Liver (tissue), 9 donors: ENCODE data around the gene SATB1. TPM values are rescaled to one million over a fixed set of nuclear protein-coding genes. Genes with fewer than 3 reads are reported as not detected.

Source experiments
- DNase-seq: peaks from one replicate; pipeline ENCODE4 v3.0.0-alpha.2; 2017; ENCODE audit warnings: low spot score
- H3K27ac ChIP-seq, 2 donors: one replicate each; pipeline ENCODE4 v1.7.0; 2013; ENCODE audit warnings: inconsistent platforms in 2 of 2, low read length in 2 of 2, control low read depth in 1 of 2, low read depth in 1 of 2, mild to moderate bottlenecking in 1 of 2
- H3K27me3 ChIP-seq, 4 donors: one replicate each; pipeline versions ENCODE4 v1.6.1 to v1.7.0; 2013; ENCODE audit warnings: low read length in 3 of 4, inconsistent platforms in 1 of 4, mild to moderate bottlenecking in 1 of 4, moderate library complexity in 1 of 4; ENCODE audit not compliant: control insufficient read depth in 4 of 4, insufficient read depth in 4 of 4
- H3K36me3 ChIP-seq, 4 donors: one replicate each; pipeline versions ENCODE4 v1.6.1 to v1.7.0; 2013; ENCODE audit warnings: low read length in 3 of 4, mild to moderate bottlenecking in 3 of 4, low read depth in 1 of 4, moderate library complexity in 1 of 4; ENCODE audit not compliant: control insufficient read depth in 4 of 4, insufficient read depth in 3 of 4
- H3K4me1 ChIP-seq, 4 donors: one replicate each; pipeline versions ENCODE4 v1.6.1 to v1.7.0; 2013; ENCODE audit warnings: low read length in 3 of 4, mild to moderate bottlenecking in 3 of 4, moderate library complexity in 1 of 4; ENCODE audit not compliant: control insufficient read depth in 4 of 4, insufficient read depth in 4 of 4
- H3K4me3 ChIP-seq, 3 donors: one replicate each; pipeline versions ENCODE4 v1.6.1 to v1.7.0; 2013; ENCODE audit warnings: low read length in 3 of 3, control low read depth in 1 of 3, low read depth in 1 of 3, mild to moderate bottlenecking in 1 of 3
- H3K9ac ChIP-seq, 2 donors: one replicate each; pipeline ENCODE4 v1.7.0; 2013; ENCODE audit warnings: low read length in 2 of 2, mild to moderate bottlenecking in 2 of 2, moderate library complexity in 2 of 2, control low read depth in 1 of 2, low read depth in 1 of 2
- H3K9me3 ChIP-seq, 4 donors: one replicate each; pipeline versions ENCODE4 v1.6.1 to v1.7.0; 2013; ENCODE audit warnings: low read length in 3 of 4; ENCODE audit not compliant: control insufficient read depth in 4 of 4
- EGR1 ChIP-seq, 2 donors: IDR thresholded peaks; 2 replicates each; pipeline ENCODE4 v1.6.1; 2016 to 2018; ENCODE audit warnings: antibody characterized with exemption in 2 of 2, low read depth in 2 of 2
- FOXA1 ChIP-seq: IDR thresholded peaks from 2 replicates; pipeline ENCODE4 v1.6.1; 2016; ENCODE audit warnings: antibody characterized with exemption
- FOXA2 ChIP-seq: IDR thresholded peaks from 2 replicates; pipeline ENCODE4 v1.6.1; 2016; ENCODE audit warnings: antibody characterized with exemption
- GABPA ChIP-seq, 2 donors: IDR thresholded peaks in 1 of 2; conservative IDR thresholded peaks in 1 of 2; 2 replicates each; pipeline ENCODE4 v1.6.1; 2016; ENCODE audit warnings: antibody characterized with exemption in 2 of 2, mild to moderate bottlenecking in 1 of 2, moderate library complexity in 1 of 2
- HNF4A ChIP-seq, 2 donors: conservative IDR thresholded peaks; 2 replicates each; pipeline ENCODE4 v1.6.1; 2016; ENCODE audit warnings: antibody characterized with exemption in 2 of 2, mild to moderate bottlenecking in 2 of 2
- HNF4G ChIP-seq: IDR thresholded peaks from 2 replicates; pipeline ENCODE4 v1.6.1; 2016; ENCODE audit warnings: antibody characterized with exemption
- JUND ChIP-seq, 2 donors: IDR thresholded peaks; 2 replicates each; pipeline ENCODE4 v1.6.1; 2016; ENCODE audit warnings: antibody characterized with exemption in 2 of 2
- NR2F2 ChIP-seq: IDR thresholded peaks from 2 replicates; pipeline ENCODE4 v1.6.1; 2016; ENCODE audit warnings: antibody characterized with exemption
- RAD21 ChIP-seq, 2 donors: IDR thresholded peaks; 2 replicates each; pipeline ENCODE4 v1.6.1; 2016; ENCODE audit warnings: antibody characterized with exemption in 2 of 2, mild to moderate bottlenecking in 2 of 2
- SP1 ChIP-seq: IDR thresholded peaks from 2 replicates; pipeline ENCODE4 v1.6.1; 2018; ENCODE audit warnings: antibody characterized with exemption, mild to moderate bottlenecking
- YY1 ChIP-seq: IDR thresholded peaks from 2 replicates; pipeline ENCODE4 v1.6.1; 2016; ENCODE audit warnings: antibody characterized with exemption, mild to moderate bottlenecking
- WGBS: extraction: QIAGEN DNeasy Blood & Tissue Kit; methylation state at CpG from one replicate; pipeline ENCODE4 v1.1.7; 2013; 5-methylcytosine and 5-hydroxymethylcytosine counted together
- polyA plus RNA-seq, 2 donors: library from polyadenylated mRNA; stranded (reverse) in 1 of 2; unstranded in 1 of 2; fragments of 200-250 nt in 1 of 2; fragments of >200 nt in 1 of 2; fragmentation: Nextera tagmentation in 1 of 2; extraction: Ambion mirVana in 1 of 2; gene quantifications; one replicate each; pipeline versions ENCODE4 v1.2.1 to v1.2.3, GENCODE V29; 2013 to 2015
- total RNA-seq, 2 donors: library from RNA; depleted of rRNA; stranded (reverse); fragments of >200 nt; gene quantifications; one replicate each; pipeline ENCODE4 v1.2.3, GENCODE V29; 2014
- TF ChIP-seq, protein P1 (sequence below): IDR thresholded peaks from 2 replicates; pipeline ENCODE4 v1.6.1; 2016; ENCODE audit warnings: antibody characterized with exemption
- TF ChIP-seq, protein P2 (sequence below): IDR thresholded peaks from 2 replicates; pipeline ENCODE4 v1.6.1; 2016; ENCODE audit warnings: antibody characterized with exemption
- TF ChIP-seq, protein P3 (sequence below): IDR thresholded peaks from 2 replicates; pipeline ENCODE4 v1.6.1; 2016; ENCODE audit warnings: antibody characterized with exemption, mild to moderate bottlenecking
- TF ChIP-seq, protein P4 (sequence below): fragments of 150-350 bp; IDR thresholded peaks from 2 replicates; pipeline ENCODE4 v1.5.1; 2017; ENCODE audit warnings: improper control_type of control experiment, low read depth, low read length; ENCODE audit not compliant: missing input control
- TF ChIP-seq, protein P5 (sequence below): IDR thresholded peaks from 2 replicates; pipeline ENCODE4 v1.6.1; 2016; ENCODE audit warnings: antibody characterized with exemption
- donor health status: healthy.
- donor health status: healthy.
- donor health status: healthy.
- donor health status: healthy.
- donor health status: healthy.

The SATB1 gene
- total and polyA plus RNA-seq, 4 donors, result 4.3 to 23.7 (median 10.5) TPM

DNA sequence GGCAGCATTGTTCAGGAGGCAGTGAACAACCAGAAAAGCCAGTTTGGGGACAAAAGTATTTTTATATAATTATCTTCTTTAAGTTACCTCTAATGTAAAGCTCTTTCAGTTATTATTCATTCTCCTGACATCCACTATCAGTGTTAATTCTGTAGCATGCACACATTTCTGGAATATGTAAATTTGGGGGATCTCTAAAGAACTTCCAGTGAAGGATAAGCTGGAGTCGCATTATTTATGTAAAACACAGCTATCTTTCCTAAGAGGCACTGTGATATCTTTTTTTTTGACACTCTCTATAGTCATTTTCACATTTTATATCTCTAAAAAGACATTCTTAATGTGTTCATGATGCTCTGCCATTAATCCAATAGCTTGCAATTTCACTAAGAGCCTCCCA lies 26.7 kb downstream of the SATB1 start:
- H3K4me3 ChIP-seq, result no peak overlapping the region
- H3K27me3 ChIP-seq, result no peaks in the 10 kb centered on the region
- H3K36me3 ChIP-seq, result peaks cover 1 to 18% (median 7%) of the 10 kb centered on the region in 4 donors
- H3K4me1 ChIP-seq, result peaks cover 0 to 15% (median 6%) of the 10 kb centered on the region in 4 donors
- no peak overlapping the region for H3K9ac ChIP-seq
- TF ChIP-seq SP1 (no peak), NR2F2 (no peak), EGR1 (IDR thresholded peaks at IDR 0.05; ENCODE audit: low read depth in 2 of 2) (no peak), RAD21 (IDR thresholded peaks at IDR 0.05) (no peak), JUND (IDR thresholded peaks at IDR 0.05) (no peak), HNF4A (conservative IDR thresholded peaks at IDR 0.05) (no peak), HNF4G (no peak), GABPA (IDR thresholded peaks at IDR 0.05 in 1 of 2, conservative IDR thresholded peaks at IDR 0.05 in 1 of 2) (no peak), FOXA2 (no peak), YY1 (no peak), FOXA1 (no peak)
- TF ChIP-seq, protein P1, sequence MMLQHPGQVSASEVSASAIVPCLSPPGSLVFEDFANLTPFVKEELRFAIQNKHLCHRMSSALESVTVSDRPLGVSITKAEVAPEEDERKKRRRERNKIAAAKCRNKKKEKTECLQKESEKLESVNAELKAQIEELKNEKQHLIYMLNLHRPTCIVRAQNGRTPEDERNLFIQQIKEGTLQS, result no peak
- TF ChIP-seq, protein P2, sequence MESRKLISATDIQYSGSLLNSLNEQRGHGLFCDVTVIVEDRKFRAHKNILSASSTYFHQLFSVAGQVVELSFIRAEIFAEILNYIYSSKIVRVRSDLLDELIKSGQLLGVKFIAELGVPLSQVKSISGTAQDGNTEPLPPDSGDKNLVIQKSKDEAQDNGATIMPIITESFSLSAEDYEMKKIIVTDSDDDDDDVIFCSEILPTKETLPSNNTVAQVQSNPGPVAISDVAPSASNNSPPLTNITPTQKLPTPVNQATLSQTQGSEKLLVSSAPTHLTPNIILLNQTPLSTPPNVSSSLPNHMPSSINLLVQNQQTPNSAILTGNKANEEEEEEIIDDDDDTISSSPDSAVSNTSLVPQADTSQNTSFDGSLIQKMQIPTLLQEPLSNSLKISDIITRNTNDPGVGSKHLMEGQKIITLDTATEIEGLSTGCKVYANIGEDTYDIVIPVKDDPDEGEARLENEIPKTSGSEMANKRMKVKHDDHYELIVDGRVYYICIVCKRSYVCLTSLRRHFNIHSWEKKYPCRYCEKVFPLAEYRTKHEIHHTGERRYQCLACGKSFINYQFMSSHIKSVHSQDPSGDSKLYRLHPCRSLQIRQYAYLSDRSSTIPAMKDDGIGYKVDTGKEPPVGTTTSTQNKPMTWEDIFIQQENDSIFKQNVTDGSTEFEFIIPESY, result no peak
- TF ChIP-seq, protein P3, sequence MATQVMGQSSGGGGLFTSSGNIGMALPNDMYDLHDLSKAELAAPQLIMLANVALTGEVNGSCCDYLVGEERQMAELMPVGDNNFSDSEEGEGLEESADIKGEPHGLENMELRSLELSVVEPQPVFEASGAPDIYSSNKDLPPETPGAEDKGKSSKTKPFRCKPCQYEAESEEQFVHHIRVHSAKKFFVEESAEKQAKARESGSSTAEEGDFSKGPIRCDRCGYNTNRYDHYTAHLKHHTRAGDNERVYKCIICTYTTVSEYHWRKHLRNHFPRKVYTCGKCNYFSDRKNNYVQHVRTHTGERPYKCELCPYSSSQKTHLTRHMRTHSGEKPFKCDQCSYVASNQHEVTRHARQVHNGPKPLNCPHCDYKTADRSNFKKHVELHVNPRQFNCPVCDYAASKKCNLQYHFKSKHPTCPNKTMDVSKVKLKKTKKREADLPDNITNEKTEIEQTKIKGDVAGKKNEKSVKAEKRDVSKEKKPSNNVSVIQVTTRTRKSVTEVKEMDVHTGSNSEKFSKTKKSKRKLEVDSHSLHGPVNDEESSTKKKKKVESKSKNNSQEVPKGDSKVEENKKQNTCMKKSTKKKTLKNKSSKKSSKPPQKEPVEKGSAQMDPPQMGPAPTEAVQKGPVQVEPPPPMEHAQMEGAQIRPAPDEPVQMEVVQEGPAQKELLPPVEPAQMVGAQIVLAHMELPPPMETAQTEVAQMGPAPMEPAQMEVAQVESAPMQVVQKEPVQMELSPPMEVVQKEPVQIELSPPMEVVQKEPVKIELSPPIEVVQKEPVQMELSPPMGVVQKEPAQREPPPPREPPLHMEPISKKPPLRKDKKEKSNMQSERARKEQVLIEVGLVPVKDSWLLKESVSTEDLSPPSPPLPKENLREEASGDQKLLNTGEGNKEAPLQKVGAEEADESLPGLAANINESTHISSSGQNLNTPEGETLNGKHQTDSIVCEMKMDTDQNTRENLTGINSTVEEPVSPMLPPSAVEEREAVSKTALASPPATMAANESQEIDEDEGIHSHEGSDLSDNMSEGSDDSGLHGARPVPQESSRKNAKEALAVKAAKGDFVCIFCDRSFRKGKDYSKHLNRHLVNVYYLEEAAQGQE, result no peak
- TF ChIP-seq, protein P4, sequence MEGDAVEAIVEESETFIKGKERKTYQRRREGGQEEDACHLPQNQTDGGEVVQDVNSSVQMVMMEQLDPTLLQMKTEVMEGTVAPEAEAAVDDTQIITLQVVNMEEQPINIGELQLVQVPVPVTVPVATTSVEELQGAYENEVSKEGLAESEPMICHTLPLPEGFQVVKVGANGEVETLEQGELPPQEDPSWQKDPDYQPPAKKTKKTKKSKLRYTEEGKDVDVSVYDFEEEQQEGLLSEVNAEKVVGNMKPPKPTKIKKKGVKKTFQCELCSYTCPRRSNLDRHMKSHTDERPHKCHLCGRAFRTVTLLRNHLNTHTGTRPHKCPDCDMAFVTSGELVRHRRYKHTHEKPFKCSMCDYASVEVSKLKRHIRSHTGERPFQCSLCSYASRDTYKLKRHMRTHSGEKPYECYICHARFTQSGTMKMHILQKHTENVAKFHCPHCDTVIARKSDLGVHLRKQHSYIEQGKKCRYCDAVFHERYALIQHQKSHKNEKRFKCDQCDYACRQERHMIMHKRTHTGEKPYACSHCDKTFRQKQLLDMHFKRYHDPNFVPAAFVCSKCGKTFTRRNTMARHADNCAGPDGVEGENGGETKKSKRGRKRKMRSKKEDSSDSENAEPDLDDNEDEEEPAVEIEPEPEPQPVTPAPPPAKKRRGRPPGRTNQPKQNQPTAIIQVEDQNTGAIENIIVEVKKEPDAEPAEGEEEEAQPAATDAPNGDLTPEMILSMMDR, result no peak
- TF ChIP-seq, protein P5, sequence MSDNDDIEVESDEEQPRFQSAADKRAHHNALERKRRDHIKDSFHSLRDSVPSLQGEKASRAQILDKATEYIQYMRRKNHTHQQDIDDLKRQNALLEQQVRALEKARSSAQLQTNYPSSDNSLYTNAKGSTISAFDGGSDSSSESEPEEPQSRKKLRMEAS, result no peak
- H3K9me3 ChIP-seq, result no peaks in the 10 kb centered on the region
- 99% methylated on average over 1 of the region's 1 CpG for WGBS
- DNase-seq, result no peak
- H3K27ac ChIP-seq, result no peak overlapping the region

DNA sequence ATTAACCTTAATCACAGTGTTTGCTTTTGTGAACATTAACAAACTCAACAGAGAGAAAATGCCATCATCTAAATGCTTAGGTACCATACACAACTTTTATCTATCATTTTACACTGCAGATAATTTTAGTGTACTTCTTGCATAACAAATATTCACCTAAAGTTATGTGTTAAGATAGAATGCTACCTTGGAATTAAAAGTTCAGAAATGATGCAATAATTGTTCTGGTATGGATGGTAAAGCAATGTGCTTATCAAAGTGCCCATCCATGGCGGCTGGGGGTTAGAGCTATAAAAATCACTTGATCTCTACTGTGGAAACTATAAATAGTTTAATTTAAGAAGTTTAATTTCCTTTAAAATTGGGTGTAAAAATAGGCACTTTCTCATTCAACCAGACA lies 28.7 kb downstream of the SATB1 start:
- Histone ChIP-seq H3K4me3 (no peak overlapping the region), H3K4me1 (peaks cover 0 to 11% (median 6%) of the 10 kb centered on the region in 4 donors), H3K9me3 (no peaks in the 10 kb centered on the region), H3K27me3 (no peaks in the 10 kb centered on the region), H3K27ac (no peak overlapping the region), H3K9ac (no peak overlapping the region), H3K36me3 (peaks cover 1 to 18% (median 7%) of the 10 kb centered on the region in 4 donors)
- WGBS, result 0% methylated on average over 1 of the region's 1 CpG
- DNase-seq, result no peak
- TF ChIP-seq SP1 (no peak), NR2F2 (no peak), JUND (IDR thresholded peaks at IDR 0.05) (no peak), EGR1 (IDR thresholded peaks at IDR 0.05; ENCODE audit: low read depth in 2 of 2) (no peak), FOXA2 (no peak), RAD21 (IDR thresholded peaks at IDR 0.05) (no peak), HNF4A (conservative IDR thresholded peaks at IDR 0.05) (no peak)
- TF ChIP-seq, protein P3, result no peak
- TF ChIP-seq, protein P4, result no peak
- TF ChIP-seq, protein P5, result no peak
